GM23338 (cell line): ENCODE results near the gene PARD3.

Source experiments
- CREB1 ChIP-seq: fragments of 250-450 bp; sonication (Bioruptor Pico); IDR thresholded peaks from 2 replicates; pipeline ENCODE4 v1.5.0; 2020; ENCODE audit warnings: low read depth, mild to moderate bottlenecking, moderate library complexity
- EZH2 ChIP-seq: fragments of 200-600 bp; sonication (generic); IDR thresholded peaks from one replicate; pipeline ENCODE4 v1.8.0; 2017; ENCODE audit warnings: antibody characterized with exemption, mild to moderate bottlenecking, low read depth; ENCODE audit not compliant: unreplicated experiment
- EZH2phosphoT487 ChIP-seq: fragments of 200-600 bp; sonication (generic); IDR thresholded peaks from one replicate; pipeline ENCODE4 v1.8.1; 2018; ENCODE audit warnings: antibody characterized with exemption; ENCODE audit not compliant: unreplicated experiment
- JUNB ChIP-seq: IDR thresholded peaks from one replicate; pipeline ENCODE4 v1.6.1; 2016; ENCODE audit warnings: antibody characterized with exemption; ENCODE audit not compliant: unreplicated experiment
- NANOG ChIP-seq: IDR thresholded peaks from 2 replicates; pipeline ENCODE4 v1.6.1; 2016; ENCODE audit warnings: antibody characterized with exemption, borderline replicate concordance
- POLR2AphosphoS5 ChIP-seq: IDR thresholded peaks from 2 replicates; pipeline ENCODE4 v1.6.1; 2016; ENCODE audit warnings: antibody characterized with exemption, low read depth
- ZNF114 ChIP-seq: fragments of 250-450 bp; sonication (Bioruptor Pico); IDR thresholded peaks from 2 replicates; pipeline ENCODE4 v1.5.0; 2020; ENCODE audit warnings: mild to moderate bottlenecking, moderate library complexity
- ZNF331 ChIP-seq: fragments of 250-450 bp; sonication (Bioruptor Pico); IDR thresholded peaks from 2 replicates; pipeline ENCODE4 v1.5.0; 2020; ENCODE audit warnings: low read depth, mild to moderate bottlenecking, moderate library complexity
- TF ChIP-seq, protein P1 (sequence below), 2 experiments: fragments of 200-600 bp in 1 of 2; sonication (generic) in 1 of 2; conservative IDR thresholded peaks; 2 replicates each; pipeline versions ENCODE4 v1.5.1 to v1.6.1; 2016 to 2017; ENCODE audit warnings: antibody characterized with exemption in 2 of 2, low read depth in 2 of 2, mild to moderate bottlenecking in 2 of 2, moderate library complexity in 1 of 2
- TF ChIP-seq, protein P2 (sequence below): IDR thresholded peaks from one replicate; pipeline ENCODE4 v1.6.1; 2018; ENCODE audit warnings: antibody characterized with exemption; ENCODE audit not compliant: unreplicated experiment
- TF ChIP-seq, protein P3 (sequence below): IDR thresholded peaks from 2 replicates; pipeline ENCODE4 v1.6.1; 2016; ENCODE audit warnings: antibody characterized with exemption

DNA sequence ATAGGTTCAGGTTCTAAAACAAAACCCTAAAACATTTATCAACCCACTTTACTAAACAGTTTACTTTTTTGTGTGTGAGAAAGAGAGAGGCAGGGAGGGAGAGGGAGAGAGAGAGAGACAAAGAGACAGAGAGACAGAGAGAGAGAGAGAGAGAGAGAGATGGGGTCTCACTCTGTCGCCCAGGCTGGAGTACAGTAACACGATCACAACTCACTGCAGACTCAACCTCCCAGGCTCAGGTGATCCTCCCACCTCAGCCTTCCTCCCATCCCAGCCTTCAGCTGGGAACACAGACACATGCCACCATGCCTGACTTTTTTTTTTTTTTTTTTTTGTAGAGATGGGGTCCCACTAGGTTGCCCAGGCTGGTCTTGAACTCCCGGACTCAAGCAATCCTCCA lies 52.9 kb downstream of the PARD3 start:
- TF ChIP-seq, protein P1, sequence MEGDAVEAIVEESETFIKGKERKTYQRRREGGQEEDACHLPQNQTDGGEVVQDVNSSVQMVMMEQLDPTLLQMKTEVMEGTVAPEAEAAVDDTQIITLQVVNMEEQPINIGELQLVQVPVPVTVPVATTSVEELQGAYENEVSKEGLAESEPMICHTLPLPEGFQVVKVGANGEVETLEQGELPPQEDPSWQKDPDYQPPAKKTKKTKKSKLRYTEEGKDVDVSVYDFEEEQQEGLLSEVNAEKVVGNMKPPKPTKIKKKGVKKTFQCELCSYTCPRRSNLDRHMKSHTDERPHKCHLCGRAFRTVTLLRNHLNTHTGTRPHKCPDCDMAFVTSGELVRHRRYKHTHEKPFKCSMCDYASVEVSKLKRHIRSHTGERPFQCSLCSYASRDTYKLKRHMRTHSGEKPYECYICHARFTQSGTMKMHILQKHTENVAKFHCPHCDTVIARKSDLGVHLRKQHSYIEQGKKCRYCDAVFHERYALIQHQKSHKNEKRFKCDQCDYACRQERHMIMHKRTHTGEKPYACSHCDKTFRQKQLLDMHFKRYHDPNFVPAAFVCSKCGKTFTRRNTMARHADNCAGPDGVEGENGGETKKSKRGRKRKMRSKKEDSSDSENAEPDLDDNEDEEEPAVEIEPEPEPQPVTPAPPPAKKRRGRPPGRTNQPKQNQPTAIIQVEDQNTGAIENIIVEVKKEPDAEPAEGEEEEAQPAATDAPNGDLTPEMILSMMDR (conservative IDR thresholded peaks at IDR 0.05; ENCODE audit: low read depth in 2 of 2), result no peak
- TF ChIP-seq, protein P2, sequence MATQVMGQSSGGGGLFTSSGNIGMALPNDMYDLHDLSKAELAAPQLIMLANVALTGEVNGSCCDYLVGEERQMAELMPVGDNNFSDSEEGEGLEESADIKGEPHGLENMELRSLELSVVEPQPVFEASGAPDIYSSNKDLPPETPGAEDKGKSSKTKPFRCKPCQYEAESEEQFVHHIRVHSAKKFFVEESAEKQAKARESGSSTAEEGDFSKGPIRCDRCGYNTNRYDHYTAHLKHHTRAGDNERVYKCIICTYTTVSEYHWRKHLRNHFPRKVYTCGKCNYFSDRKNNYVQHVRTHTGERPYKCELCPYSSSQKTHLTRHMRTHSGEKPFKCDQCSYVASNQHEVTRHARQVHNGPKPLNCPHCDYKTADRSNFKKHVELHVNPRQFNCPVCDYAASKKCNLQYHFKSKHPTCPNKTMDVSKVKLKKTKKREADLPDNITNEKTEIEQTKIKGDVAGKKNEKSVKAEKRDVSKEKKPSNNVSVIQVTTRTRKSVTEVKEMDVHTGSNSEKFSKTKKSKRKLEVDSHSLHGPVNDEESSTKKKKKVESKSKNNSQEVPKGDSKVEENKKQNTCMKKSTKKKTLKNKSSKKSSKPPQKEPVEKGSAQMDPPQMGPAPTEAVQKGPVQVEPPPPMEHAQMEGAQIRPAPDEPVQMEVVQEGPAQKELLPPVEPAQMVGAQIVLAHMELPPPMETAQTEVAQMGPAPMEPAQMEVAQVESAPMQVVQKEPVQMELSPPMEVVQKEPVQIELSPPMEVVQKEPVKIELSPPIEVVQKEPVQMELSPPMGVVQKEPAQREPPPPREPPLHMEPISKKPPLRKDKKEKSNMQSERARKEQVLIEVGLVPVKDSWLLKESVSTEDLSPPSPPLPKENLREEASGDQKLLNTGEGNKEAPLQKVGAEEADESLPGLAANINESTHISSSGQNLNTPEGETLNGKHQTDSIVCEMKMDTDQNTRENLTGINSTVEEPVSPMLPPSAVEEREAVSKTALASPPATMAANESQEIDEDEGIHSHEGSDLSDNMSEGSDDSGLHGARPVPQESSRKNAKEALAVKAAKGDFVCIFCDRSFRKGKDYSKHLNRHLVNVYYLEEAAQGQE, result no peak
- TF ChIP-seq EZH2, result no peak
- no peak for TF ChIP-seq POLR2AphosphoS5
- no peak for TF ChIP-seq EZH2phosphoT487
- TF ChIP-seq JUNB, result no peak
- TF ChIP-seq ZNF331 (CRISPR knock-in tag), result no peak
- no peak for TF ChIP-seq NANOG
- TF ChIP-seq, protein P3, sequence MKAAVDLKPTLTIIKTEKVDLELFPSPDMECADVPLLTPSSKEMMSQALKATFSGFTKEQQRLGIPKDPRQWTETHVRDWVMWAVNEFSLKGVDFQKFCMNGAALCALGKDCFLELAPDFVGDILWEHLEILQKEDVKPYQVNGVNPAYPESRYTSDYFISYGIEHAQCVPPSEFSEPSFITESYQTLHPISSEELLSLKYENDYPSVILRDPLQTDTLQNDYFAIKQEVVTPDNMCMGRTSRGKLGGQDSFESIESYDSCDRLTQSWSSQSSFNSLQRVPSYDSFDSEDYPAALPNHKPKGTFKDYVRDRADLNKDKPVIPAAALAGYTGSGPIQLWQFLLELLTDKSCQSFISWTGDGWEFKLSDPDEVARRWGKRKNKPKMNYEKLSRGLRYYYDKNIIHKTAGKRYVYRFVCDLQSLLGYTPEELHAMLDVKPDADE, result no peak
- TF ChIP-seq CREB1 (CRISPR knock-in tag), result no peak
- TF ChIP-seq ZNF114 (CRISPR knock-in tag), result no peak
